ENCODE results near the gene RGS4.

DNA sequence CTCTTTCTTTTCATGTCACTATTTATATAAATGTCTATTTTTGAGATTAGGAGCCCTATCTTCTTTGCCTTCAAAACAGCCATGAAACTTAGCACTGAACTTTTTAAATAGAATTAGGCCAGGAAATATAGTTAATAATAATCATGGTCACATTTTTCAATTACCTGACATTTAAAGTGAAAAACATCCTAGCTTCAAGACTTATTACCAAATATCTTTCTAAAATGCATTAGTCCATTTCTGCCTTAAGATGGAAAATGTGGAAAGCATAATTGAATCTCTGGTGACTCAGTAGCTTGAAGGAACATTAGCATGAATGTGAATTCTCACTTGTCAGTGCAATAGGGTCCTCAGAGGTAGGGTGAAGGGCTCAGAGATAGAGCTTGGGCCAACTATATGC lies 18.7 kb upstream of the RGS4 start:
- TF ChIP-seq CTCF (IDR thresholded peaks at IDR 0.05): no peak
- no peak for TF ChIP-seq POLR2A (IDR thresholded peaks at IDR 0.05)
